H1 (cell line): ENCODE results near the gene PRAMEF15.
"Not testable (repeated sequence)": the region's sequence is repeated elsewhere in the genome, so short reads cannot be mapped to it uniquely, and the experiment has no call there.

Experiments used
- POLR2A ChIP-seq, 2 experiments: IDR thresholded peaks; 1 replicate in 1 of 2; 2 replicates in 1 of 2; pipeline ENCODE4 v1.6.1; 2011; ENCODE audit warnings: low read depth in 2 of 2, low read length in 2 of 2, mild to moderate bottlenecking in 2 of 2; ENCODE audit errors: control extremely low read depth in 1 of 2
- RAD21 ChIP-seq, 2 experiments: IDR thresholded peaks in 1 of 2; conservative IDR thresholded peaks in 1 of 2; 2 replicates each; pipeline ENCODE4 v1.6.1; 2011; ENCODE audit warnings: low read depth in 2 of 2, low read length in 2 of 2, improper control_type of control experiment in 1 of 2, inconsistent platforms in 1 of 2, mild to moderate bottlenecking in 1 of 2, moderate library complexity in 1 of 2
- TF ChIP-seq, protein P1 (sequence below), 3 experiments: IDR thresholded peaks; 1 replicate in 2 of 3; 2 replicates in 1 of 3; pipeline versions ENCODE4 v1.5.1 to v1.6.1; 2011; ENCODE audit warnings: low read length in 3 of 3, mild to moderate bottlenecking in 3 of 3, inconsistent platforms in 2 of 3, low read depth in 1 of 3, moderate library complexity in 1 of 3; ENCODE audit not compliant: insufficient read depth in 1 of 3; ENCODE audit errors: control extremely low read depth in 1 of 3

DNA sequence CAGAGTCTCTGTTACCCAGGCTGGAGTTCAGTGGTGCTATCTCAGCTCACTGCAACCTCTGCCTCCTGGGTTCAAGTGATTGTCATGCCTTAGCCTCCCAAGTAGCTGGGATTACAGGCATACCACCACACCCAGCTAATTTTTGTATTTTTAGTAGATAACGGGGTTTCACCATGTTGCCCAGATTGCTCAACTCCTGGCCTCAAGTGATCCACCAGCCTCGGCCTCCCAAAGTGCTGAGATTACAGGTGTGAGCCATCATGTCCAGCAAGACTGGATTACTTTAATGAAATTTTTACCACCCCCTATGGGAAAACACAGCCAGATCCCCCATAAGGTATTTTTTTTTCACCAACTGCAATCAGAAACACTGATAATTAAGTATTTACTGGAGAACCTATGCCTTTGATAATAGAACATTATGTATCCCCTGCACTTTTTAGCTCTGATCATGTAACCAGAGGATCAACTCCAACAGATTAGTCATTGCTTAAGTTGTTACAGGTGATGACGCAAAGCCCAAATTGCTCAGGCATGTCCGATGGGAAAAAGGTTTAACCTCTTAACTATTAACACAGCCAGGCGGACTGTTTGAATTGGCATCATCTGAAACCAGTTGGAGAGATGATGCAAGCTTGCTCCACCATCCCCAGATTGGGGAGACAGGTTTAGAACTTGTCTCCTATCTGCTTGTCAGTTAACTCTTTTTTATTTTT, 18.0 kb upstream of the PRAMEF15 start:
- TF ChIP-seq, protein P1, sequence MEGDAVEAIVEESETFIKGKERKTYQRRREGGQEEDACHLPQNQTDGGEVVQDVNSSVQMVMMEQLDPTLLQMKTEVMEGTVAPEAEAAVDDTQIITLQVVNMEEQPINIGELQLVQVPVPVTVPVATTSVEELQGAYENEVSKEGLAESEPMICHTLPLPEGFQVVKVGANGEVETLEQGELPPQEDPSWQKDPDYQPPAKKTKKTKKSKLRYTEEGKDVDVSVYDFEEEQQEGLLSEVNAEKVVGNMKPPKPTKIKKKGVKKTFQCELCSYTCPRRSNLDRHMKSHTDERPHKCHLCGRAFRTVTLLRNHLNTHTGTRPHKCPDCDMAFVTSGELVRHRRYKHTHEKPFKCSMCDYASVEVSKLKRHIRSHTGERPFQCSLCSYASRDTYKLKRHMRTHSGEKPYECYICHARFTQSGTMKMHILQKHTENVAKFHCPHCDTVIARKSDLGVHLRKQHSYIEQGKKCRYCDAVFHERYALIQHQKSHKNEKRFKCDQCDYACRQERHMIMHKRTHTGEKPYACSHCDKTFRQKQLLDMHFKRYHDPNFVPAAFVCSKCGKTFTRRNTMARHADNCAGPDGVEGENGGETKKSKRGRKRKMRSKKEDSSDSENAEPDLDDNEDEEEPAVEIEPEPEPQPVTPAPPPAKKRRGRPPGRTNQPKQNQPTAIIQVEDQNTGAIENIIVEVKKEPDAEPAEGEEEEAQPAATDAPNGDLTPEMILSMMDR (IDR thresholded peaks at IDR 0.05; ENCODE audit: control extremely low read depth in 1 of 3, insufficient read depth in 1 of 3, low read depth in 1 of 3, low read length in 3 of 3) = not testable (repeated sequence)
- TF ChIP-seq POLR2A (IDR thresholded peaks at IDR 0.05; ENCODE audit: control extremely low read depth in 1 of 2, low read depth in 2 of 2, low read length in 2 of 2); RAD21 (IDR thresholded peaks at IDR 0.05 in 1 of 2, conservative IDR thresholded peaks at IDR 0.05 in 1 of 2; ENCODE audit: low read depth in 2 of 2, low read length in 2 of 2): not testable (repeated sequence)
